IgD-negative memory B cell (primary cell): Measurements from ENCODE around the gene NFYC. TPM values are rescaled to one million over a fixed set of nuclear protein-coding genes. Genes with fewer than 3 reads are reported as not detected.
"Not testable (repeated sequence)": the region's sequence is repeated elsewhere in the genome, so short reads cannot be mapped to it uniquely, and the experiment has no call there.

ENCODE experiments used
- H3K27ac Mint-ChIP-seq, 3 donors: one replicate each; pipeline ENCODE4 v1.8.0; 2020 to 2022; ENCODE audit warnings: mild to moderate bottlenecking in 3 of 3, mixed read lengths in 3 of 3, moderate library complexity in 1 of 3
- H3K27me3 Mint-ChIP-seq: one replicate; pipeline ENCODE4 v1.8.0; 2021; ENCODE audit warnings: mixed read lengths
- H3K36me3 Mint-ChIP-seq: one replicate; pipeline ENCODE4 v1.8.0; 2020; ENCODE audit warnings: mild to moderate bottlenecking, mixed read lengths
- H3K4me1 Mint-ChIP-seq, 3 donors: one replicate each; pipeline ENCODE4 v1.8.0; 2020 to 2022; ENCODE audit warnings: mixed read lengths in 3 of 3, mild to moderate bottlenecking in 1 of 3
- H3K4me3 Mint-ChIP-seq, 4 donors: one replicate each; pipeline ENCODE4 v1.8.0; 2020 to 2022; ENCODE audit warnings: mild to moderate bottlenecking in 4 of 4, mixed read lengths in 4 of 4, moderate library complexity in 3 of 4
- H3K9me3 Mint-ChIP-seq, 3 donors: one replicate each; pipeline ENCODE4 v1.8.0; 2020 to 2021; ENCODE audit warnings: mixed read lengths in 3 of 3, mild to moderate bottlenecking in 1 of 3
- polyA plus RNA-seq: library from polyadenylated mRNA; unstranded; fragments of 300-500 nt; fragmentation: Illumina TruSeq; gene quantifications from one replicate; pipeline ENCODE4 v1.2.3, GENCODE V29; 2021

NFYC gene
- polyA plus RNA-seq, 1 donor from 2014 or later, result 74.3 TPM

DNA sequence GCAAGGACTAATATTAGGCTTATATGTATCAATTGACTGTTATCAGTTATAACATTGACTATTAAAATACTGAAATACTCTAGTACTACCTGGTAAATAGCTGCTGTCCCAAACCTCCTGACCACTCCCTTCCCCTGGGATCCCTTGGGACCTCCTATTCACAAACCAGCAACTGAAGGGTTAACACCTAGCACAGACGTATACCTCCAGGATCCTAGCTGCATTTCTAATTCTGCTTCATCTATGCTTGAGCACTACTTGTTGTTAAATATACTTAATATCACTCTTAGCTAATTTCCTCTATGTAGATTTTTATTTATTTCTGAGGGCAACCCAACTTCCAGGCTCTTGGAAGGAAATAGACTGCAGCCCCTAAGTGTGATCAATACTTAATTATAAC lies 1.8 kb upstream of the NFYC start:
- Mint-ChIP-seq H3K9me3 (peaks cover 2 to 4% (median 4%) of the 10 kb centered on the region in 3 donors), H3K36me3 (peaks cover 8% of the 10 kb centered on the region), H3K4me3 (peak overlapping the region in 1 of 4 donors; percentile 28), H3K4me1 (peaks cover 39 to 53% (median 51%) of the 10 kb centered on the region in 3 donors), H3K27ac (peak overlapping the region in 1 of 3 donors; percentile 100), H3K27me3 (no peaks in the 10 kb centered on the region)

DNA sequence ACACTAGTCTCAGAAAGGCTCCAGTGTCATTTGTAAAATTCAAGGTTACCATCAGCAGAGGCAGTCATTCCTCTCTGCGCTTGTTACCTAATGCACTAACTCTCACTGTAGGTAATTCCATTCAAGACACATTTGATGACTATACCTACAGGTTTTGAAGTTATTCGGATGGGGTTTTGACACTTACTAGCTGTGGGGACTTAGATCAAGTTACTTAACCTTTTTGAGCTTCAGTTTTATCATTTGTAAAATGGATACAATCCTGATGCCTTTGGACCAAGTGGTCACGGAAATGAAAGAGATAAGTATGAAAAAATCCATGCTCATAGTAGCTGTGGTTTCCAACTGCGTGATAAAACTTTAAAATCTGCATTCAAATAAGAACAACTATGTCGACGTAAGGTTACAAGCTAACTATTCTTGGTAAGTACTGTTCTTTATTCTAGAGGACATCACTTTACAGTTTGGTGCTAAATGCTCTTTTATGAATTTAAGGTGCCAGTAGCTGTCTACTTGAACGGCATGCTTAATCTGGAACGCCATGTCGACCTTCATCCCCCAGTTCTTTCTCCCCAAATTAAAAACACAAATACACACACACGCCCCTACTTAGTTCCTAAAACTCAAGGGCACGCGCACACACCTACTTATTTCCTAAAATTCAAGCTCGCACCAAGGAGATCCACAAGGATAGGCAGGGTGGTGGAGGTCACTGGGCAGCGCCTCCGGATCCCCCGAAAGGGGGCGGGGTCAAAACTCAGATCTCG lies 550 bp upstream of the NFYC start:
- peaks cover 1 to 4% (median 2%) of the 10 kb centered on the region in 3 donors for H3K9me3 Mint-ChIP-seq
- peak overlapping the region; percentile 100 for H3K27ac Mint-ChIP-seq
- H3K36me3 Mint-ChIP-seq, result peaks cover 6% of the 10 kb centered on the region
- H3K27me3 Mint-ChIP-seq, result no peaks in the 10 kb centered on the region
- H3K4me1 Mint-ChIP-seq, result peaks cover 41 to 62% (median 52%) of the 10 kb centered on the region in 3 donors
- H3K4me3 Mint-ChIP-seq, result peak overlapping the region; percentile 93 to 99 (median 96)

DNA sequence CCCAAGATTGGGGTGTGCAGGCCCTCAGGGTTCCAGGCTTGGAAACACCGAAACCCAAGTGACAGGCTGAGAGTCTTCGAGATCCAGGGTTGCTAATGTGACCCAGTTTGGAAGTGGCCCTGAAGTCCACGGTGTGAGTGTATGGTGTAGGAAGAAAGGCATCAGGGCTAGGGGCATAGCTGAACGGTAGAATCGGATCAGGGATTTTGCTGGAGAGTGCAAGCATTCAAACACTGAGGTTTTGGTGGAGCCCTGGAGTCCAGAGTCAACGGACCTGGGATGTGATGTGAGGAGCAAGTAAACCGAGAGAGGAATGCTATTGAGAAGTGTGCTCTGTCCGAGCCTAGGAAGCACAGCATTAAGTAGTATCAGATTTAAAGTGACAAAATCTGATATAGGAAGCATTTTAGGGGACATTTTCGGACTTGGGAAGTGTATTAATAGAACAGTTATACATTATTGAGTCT lies 958 bp downstream of the NFYC start:
- peaks cover 0 to 1% (median 0%) of the 10 kb centered on the region in 3 donors for H3K9me3 Mint-ChIP-seq
- no peaks in the 10 kb centered on the region for H3K27me3 Mint-ChIP-seq
- peaks cover 3% of the 10 kb centered on the region for H3K36me3 Mint-ChIP-seq
- H3K4me3 Mint-ChIP-seq, result peak overlapping the region; percentile 93 to 99 (median 96)
- H3K4me1 Mint-ChIP-seq, result peaks cover 55 to 75% (median 66%) of the 10 kb centered on the region in 3 donors
- H3K27ac Mint-ChIP-seq, result peak overlapping the region; percentile 100

DNA sequence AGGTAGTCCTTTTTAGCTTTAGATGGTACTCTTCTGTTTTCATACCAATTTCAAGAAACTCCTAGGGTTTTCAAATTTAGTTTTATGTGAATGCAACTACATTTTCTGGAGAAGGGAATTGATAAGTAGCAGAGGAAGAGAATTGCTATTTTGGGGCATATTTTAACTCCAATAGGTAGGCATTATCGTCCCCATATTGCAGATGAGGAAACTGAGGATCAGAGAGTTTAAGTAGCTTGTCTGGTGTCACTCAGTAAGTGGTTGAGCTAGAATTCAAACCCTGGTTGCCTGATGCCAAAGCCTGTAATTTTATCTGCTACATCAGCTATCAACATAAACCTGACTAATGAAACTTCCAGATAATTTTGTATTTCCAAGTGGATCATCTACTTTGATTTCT lies 1.9 kb downstream of the NFYC start:
- Mint-ChIP-seq H3K27ac (peak overlapping the region; percentile 100), H3K4me1 (peaks cover 63 to 77% (median 69%) of the 10 kb centered on the region in 3 donors), H3K27me3 (no peaks in the 10 kb centered on the region), H3K4me3 (peak overlapping the region; percentile 9 to 99 (median 80)), H3K9me3 (peaks cover 0 to 1% (median 0%) of the 10 kb centered on the region in 3 donors), H3K36me3 (no peaks in the 10 kb centered on the region)

DNA sequence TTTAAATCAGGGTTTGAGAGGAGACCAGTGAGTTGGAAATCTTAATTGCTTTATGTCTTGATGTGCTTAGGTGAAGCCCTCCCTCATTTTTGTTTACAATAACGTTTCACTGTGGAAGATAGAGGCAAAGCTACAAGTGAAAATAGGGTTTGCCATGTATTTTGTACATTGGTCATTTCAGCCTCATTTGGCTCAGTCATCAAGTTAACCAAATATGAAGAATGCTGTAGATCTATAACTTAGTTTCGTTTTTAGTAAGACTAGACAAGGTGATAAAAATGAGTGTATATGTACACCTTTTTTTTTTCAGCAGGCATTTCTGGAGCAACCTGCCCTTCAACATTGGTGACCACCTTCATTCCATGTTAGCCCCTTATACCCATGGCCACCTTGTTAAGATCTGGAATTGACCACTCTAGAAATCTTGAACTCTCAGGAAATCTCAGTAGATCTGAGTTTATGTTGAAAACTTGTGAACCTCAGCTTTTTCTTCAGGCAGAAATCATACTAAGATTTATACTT lies 2.9 kb downstream of the NFYC start:
- H3K27ac Mint-ChIP-seq, result peak overlapping the region; percentile 87 to 100 (median 100)
- H3K4me1 Mint-ChIP-seq, result peaks cover 69 to 81% (median 72%) of the 10 kb centered on the region in 3 donors
- H3K27me3 Mint-ChIP-seq, result no peaks in the 10 kb centered on the region
- peaks cover 0 to 1% (median 0%) of the 10 kb centered on the region in 3 donors for H3K9me3 Mint-ChIP-seq
- H3K4me3 Mint-ChIP-seq, result peak overlapping the region; percentile 57 to 93 (median 82)
- no peaks in the 10 kb centered on the region for H3K36me3 Mint-ChIP-seq

DNA sequence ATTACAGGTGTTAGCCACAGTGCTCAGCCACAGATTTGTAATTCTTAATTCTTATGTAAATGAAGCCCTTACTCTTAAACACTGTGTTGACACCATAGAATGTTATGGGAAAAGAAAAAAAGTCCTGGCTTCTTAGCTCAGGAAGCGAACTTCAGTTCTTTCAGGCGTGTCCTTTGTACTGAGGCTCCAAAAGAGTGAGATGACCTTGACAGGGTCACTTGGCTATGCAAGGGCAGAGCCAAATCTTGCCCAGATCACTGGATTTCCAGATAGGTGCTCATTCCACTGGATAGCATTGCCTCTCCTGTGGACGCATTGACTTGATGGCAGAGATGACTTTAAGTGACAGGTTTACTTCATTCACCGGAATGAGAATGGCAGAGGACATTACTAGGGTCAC lies 4.8 kb downstream of the NFYC start:
- H3K9me3 Mint-ChIP-seq, result no peaks in the 10 kb centered on the region
- H3K4me3 Mint-ChIP-seq, result peak overlapping the region in 3 of 4 donors; percentile 27 to 76 (median 35)
- H3K27ac Mint-ChIP-seq, result peak overlapping the region in 2 of 3 donors; percentile 40 to 57
- H3K4me1 Mint-ChIP-seq, result peaks cover 65 to 75% (median 69%) of the 10 kb centered on the region in 3 donors
- H3K27me3 Mint-ChIP-seq, result no peaks in the 10 kb centered on the region
- no peaks in the 10 kb centered on the region for H3K36me3 Mint-ChIP-seq

DNA sequence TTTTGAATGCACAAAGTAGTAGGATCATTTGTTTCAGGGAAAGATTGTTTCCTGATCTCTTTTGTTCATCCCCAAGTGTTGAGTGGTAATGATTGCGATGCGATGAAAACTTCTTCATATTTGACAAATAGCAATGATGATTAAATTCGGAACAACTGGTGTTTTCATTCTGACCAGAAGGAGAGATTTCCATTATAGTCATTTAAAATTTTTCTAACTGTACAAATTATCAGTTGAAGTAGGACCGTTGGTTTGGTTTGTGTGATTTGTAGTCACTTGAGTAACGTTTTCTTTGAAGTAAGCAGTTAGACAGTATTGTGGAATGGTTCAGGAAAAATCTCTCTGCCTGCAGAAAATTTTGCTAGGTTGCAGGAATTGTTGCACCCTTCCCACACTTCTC lies 5.9 kb downstream of the NFYC start:
- H3K4me3 Mint-ChIP-seq, result peak overlapping the region; percentile 17 to 79 (median 31)
- peaks cover 63 to 79% (median 75%) of the 10 kb centered on the region in 3 donors for H3K4me1 Mint-ChIP-seq
- peaks cover under 1% of the 10 kb centered on the region for H3K36me3 Mint-ChIP-seq
- no peaks in the 10 kb centered on the region for H3K9me3 Mint-ChIP-seq
- H3K27ac Mint-ChIP-seq, result peak overlapping the region in 1 of 3 donors; percentile 57
- no peaks in the 10 kb centered on the region for H3K27me3 Mint-ChIP-seq

DNA sequence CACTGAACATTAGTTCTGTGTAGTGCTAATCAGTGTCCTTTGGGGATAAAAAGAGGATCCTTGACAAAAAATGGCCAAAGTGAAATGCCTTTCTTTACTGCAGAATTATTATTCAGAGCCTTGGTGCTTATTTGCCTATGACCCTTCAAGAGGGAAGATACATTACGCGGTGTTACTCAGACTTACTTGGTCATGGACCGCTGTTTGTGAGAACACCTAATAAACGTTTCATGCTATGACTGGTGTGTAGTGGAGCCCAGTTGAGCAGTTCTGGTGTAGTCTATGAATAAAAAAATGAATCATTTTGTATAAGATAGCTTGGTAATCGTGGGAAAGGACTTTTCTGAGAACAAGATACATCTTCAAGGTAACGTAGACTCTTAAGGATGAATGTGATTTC lies 8.3 kb downstream of the NFYC start:
- peaks cover 4% of the 10 kb centered on the region for H3K36me3 Mint-ChIP-seq
- H3K27me3 Mint-ChIP-seq, result no peaks in the 10 kb centered on the region
- H3K4me1 Mint-ChIP-seq, result peaks cover 52 to 71% (median 70%) of the 10 kb centered on the region in 3 donors
- peak overlapping the region; percentile 49 to 88 (median 65) for H3K4me3 Mint-ChIP-seq
- H3K9me3 Mint-ChIP-seq, result no peaks in the 10 kb centered on the region
- peak overlapping the region; percentile 28 to 83 (median 44) for H3K27ac Mint-ChIP-seq

DNA sequence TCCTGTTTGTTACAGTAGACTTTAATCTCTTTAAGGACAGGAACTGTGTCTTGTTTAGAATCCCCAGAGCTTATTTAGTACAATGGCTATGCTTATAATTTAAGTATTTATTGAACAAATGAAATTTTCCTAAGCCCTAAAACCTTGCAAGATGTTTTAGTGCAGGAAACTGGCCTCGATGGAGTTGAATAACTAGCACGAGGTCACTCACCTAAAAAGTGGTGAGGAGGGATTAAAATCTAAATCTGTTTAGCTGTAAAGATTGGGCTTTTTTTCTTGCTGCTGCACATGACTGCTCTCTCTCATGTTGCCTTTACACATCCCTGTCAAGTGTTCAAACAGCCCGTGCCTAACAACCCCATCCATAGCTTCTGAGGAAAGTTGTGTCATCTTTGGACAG lies 10.2 kb downstream of the NFYC start:
- H3K4me1 Mint-ChIP-seq, result peaks cover 49 to 61% (median 60%) of the 10 kb centered on the region in 3 donors
- H3K4me3 Mint-ChIP-seq, result peak overlapping the region in 2 of 4 donors; percentile 63 to 86
- peak overlapping the region in 1 of 3 donors; percentile 22 for H3K27ac Mint-ChIP-seq
- no peaks in the 10 kb centered on the region for H3K27me3 Mint-ChIP-seq
- H3K9me3 Mint-ChIP-seq, result no peaks in the 10 kb centered on the region
- H3K36me3 Mint-ChIP-seq, result peaks cover 4% of the 10 kb centered on the region

DNA sequence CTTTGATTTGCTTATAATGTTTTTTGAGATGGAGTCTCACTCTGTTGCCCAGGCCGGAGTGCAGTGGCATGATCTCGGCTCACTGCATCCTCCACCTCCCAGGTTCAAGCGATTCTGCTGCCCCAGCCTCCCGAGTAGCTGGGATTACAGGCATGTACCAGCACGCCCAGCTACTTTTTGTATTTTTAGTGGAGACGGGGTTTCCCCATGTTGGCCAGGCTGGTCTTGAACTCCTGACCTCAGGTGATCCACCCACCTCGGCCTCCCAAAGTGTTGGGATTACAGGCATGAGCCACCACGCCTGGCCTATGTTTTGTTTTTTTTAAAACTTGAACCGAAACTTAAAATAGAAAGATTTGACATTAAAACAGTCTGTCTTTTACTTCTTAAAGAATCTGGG lies 11.3 kb downstream of the NFYC start:
- peaks cover 38 to 50% (median 49%) of the 10 kb centered on the region in 3 donors for H3K4me1 Mint-ChIP-seq
- H3K27me3 Mint-ChIP-seq, H3K9me3 Mint-ChIP-seq, H3K27ac Mint-ChIP-seq, H3K36me3 Mint-ChIP-seq: not testable (repeated sequence)
- peak overlapping the region in 2 of 4 donors; percentile 67 to 80 for H3K4me3 Mint-ChIP-seq

DNA sequence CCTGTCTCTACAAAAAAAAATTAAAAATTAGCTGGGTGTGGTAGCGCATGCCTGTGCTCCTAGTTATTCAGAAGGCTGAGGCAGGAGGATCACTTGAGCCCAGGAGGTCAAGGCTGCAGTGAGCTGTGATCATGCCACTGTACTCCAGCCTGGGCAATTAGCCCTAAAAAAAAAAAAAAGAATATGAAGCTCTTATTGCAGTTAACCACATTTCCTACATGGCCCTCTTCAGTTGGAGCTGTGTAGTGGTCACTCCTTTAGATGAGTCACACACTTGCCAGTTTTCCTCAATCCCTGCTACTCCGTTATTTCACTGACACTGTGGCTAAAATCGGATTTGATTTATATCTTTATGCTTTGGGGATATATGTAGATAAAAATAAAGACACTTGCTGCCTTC lies 11.8 kb downstream of the NFYC start:
- peaks cover 36 to 52% (median 51%) of the 10 kb centered on the region in 3 donors for H3K4me1 Mint-ChIP-seq

DNA sequence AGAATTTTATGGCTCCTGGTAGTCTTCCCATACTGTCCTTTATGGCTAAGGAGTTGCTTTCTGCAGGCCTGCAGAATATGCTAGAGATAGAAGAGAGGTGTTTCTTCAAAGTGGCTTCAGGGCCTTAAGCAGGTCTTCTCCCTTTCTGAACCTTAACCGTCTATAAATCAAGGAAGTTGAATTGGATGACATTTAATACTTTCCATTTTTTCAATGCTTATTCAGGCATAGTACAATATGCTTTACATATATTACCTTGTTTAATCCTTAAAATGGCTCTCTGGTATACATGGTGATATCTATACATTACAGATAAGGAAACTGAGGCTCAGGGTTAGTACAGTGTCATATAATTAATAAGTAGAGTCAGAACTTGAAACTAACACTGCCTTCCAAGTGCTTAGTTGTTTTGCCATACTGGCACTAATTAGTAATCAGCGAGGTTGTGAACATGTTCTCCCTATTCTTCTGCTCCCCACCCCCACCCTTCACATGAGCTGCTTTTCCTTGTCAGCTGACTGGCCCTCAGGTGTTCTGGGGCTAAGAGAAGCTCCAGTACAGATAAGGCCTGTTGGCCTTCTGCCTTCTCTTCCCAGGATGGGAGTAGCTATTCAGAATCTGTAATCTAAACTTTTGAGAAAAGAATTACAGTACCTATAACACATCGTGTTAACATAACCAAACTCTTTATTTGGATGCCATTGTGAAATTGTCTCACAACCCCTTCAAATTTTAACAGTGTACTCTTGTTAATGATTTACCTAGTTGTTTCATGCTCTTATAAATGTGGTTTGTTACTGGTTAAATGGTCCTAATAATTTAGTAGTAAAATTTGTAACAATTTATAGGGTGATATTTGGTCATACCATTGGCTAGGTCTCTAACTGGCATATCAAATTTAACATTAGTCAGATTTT lies 13.6 kb downstream of the NFYC start:
- Mint-ChIP-seq H3K9me3 (no peaks in the 10 kb centered on the region), H3K27me3 (no peaks in the 10 kb centered on the region), H3K36me3 (peaks cover 5% of the 10 kb centered on the region), H3K4me1 (peaks cover 31 to 45% (median 43%) of the 10 kb centered on the region in 3 donors), H3K4me3 (peak overlapping the region in 3 of 4 donors; percentile 1 to 29 (median 12)), H3K27ac (peak overlapping the region in 2 of 3 donors; percentile 12 to 46)

More for the DNA sequence above, 11.8 kb downstream of the NFYC start:
- no peaks in the 10 kb centered on the region for H3K9me3 Mint-ChIP-seq
- peaks cover 4% of the 10 kb centered on the region for H3K36me3 Mint-ChIP-seq
- H3K27ac Mint-ChIP-seq, result peak overlapping the region in 2 of 3 donors; percentile 12 to 53
- H3K27me3 Mint-ChIP-seq, result no peaks in the 10 kb centered on the region
- peak overlapping the region in 1 of 4 donors; percentile 80 for H3K4me3 Mint-ChIP-seq

DNA sequence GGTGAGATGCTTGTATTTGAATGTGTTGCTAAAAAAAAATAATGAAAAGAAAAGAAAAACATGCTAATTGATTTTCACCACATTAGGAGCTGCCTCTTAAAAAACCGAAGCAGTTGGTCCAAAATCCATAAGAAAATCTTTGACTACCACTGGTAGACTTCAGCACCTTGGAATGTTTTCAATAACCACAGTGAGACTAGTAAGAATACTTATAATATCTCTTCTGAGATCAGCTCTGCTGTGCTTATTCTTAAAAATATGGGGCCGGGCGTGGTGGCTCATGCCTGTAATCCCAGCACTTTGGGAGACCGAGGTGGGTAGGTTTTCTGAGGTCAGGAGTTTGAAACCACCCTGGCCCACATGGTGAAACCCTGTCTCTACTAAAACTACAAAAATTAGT lies 15.1 kb downstream of the NFYC start:
- H3K9me3 Mint-ChIP-seq, result no peaks in the 10 kb centered on the region
- H3K27ac Mint-ChIP-seq, result peak overlapping the region in 1 of 3 donors; percentile 17
- peak overlapping the region in 2 of 4 donors; percentile 14 to 33 for H3K4me3 Mint-ChIP-seq
- H3K27me3 Mint-ChIP-seq, result no peaks in the 10 kb centered on the region
- peaks cover 35 to 48% (median 44%) of the 10 kb centered on the region in 3 donors for H3K4me1 Mint-ChIP-seq
- peaks cover 5% of the 10 kb centered on the region for H3K36me3 Mint-ChIP-seq

DNA sequence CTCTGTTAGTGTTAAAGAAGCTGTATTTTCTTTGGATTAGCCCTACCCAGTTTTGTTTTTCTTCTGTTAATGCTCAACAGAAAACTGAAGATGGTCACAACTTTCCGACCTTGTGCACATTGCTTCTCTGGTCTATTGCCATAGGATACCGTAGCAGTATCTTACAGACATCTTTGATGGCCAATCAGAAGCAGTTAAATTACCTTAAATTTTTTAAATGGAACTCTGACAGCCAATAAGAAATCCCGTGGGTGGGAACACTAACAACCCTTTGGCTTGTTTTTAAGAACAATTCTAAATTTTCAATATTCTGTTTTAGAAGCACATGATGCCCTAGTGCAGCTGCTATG lies 17.2 kb downstream of the NFYC start:
- H3K27me3 Mint-ChIP-seq, result no peaks in the 10 kb centered on the region
- H3K4me3 Mint-ChIP-seq, result peak overlapping the region; percentile 89 to 99 (median 98)
- H3K9me3 Mint-ChIP-seq, result no peaks in the 10 kb centered on the region
- peaks cover 40 to 49% (median 41%) of the 10 kb centered on the region in 3 donors for H3K4me1 Mint-ChIP-seq
- H3K36me3 Mint-ChIP-seq, result peaks cover 5% of the 10 kb centered on the region
- H3K27ac Mint-ChIP-seq, result peak overlapping the region; percentile 75 to 98 (median 84)
